ENCODE data around the gene CPVL. TPM values are rescaled to one million over a fixed set of nuclear protein-coding genes. Genes with fewer than 3 reads are reported as not detected.

Gene CPVL
- total and polyA plus RNA-seq, 2 of the 4 experiments (the other 2 are of a cell fraction) = not detected

DNA sequence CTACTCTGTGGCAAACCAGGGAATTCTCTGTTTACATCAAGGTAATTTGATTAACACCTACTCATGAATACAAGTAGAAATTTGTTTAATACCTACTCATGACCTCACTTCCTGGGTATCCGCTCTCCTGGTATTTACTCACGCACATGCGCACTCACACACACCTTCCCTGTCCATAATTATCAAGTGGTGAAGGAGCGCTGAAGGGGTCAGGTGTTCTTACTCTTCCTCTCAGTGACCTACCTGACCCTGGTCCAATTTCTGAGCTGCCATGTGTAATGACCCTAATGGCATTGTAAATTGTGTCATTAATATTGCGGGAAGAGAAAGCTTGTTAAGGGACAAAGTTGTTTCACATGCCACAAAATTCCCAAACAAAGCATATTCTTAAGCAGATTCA is 146.9 kb downstream of the CPVL start:
- H4K91ac ChIP-seq (ENCODE audit: insufficient read depth, low read depth, low read length) = no peak overlapping the region
- intact Hi-C loops (cut with micrococcal nuclease) (no loop called here), dilution Hi-C loops (cut with HindIII; ENCODE audit: low sequenced_read_pairs, unreplicated experiment) (no loop called here), in situ Hi-C loops (cut with MboI; ENCODE audit: low sequenced_read_pairs) (no loop called here)
- no peaks in the 10 kb centered on the region for H3K79me1 ChIP-seq (ENCODE audit: low read depth in 1 of 2, low read length in 2 of 2)
- no peaks in the 10 kb centered on the region for H3K36me3 ChIP-seq (ENCODE audit: control insufficient read depth, insufficient read depth, low read length)
- no peak overlapping the region for H3K4me2 ChIP-seq (ENCODE audit: low read depth, low read length)
- ATAC-seq (ENCODE audit: low read depth) (no peak), DNase-seq (no peak)
- H2AFZ ChIP-seq (replicated peaks; ENCODE audit: low read length, poor library complexity) = no peak overlapping the region
- H3K4me1 ChIP-seq (ENCODE audit: control insufficient read depth, insufficient read depth, low read length) = no peaks in the 10 kb centered on the region; the same call in 1 of the 2 replicates
- H4K5ac ChIP-seq (ENCODE audit: low read depth, low read length) = no peak overlapping the region
- H3K56ac ChIP-seq (ENCODE audit: extremely low read depth, insufficient read depth, low read length) = no peak overlapping the region
- peaks cover 28% of the 10 kb centered on the region for H3K27me3 ChIP-seq (ENCODE audit: control insufficient read depth, insufficient read depth, low read length)
- no peak overlapping the region for H3K9ac ChIP-seq (ENCODE audit: low read depth, low read length)
- no peaks in the 10 kb centered on the region for H4K20me1 ChIP-seq (ENCODE audit: insufficient read depth, low read length)
- no peak overlapping the region for H3K27ac ChIP-seq (ENCODE audit: insufficient read depth, low read length)
- H2BK15ac ChIP-seq (ENCODE audit: low read depth, low read length) = no peak overlapping the region
- no TSS peak for BruUV-seq (replicated peaks)
- no peaks in the 10 kb centered on the region for H3K9me1 ChIP-seq (ENCODE audit: insufficient read depth, low read length)
- POLR2A ChIA-PET (ENCODE audit: unreplicated experiment) = no interaction called here
- no peak overlapping the region for H2AK9ac ChIP-seq (replicated peaks; ENCODE audit: low read depth, low read length, poor library complexity)
- H3K4ac ChIP-seq (ENCODE audit: low read depth, low read length) = no peak overlapping the region
- CTCF ChIA-PET = interaction anchor here (0.6 kb wide), 1 partner anchor 89 kb away, joined by 4 read pairs; no protein-coding TSS in a partner anchor
- no peak overlapping the region for H3K23ac ChIP-seq (ENCODE audit: low read depth, low read length)
- no peak overlapping the region for H3K14ac ChIP-seq (replicated peaks; ENCODE audit: low read depth, low read length)
- no peak overlapping the region for H3K18ac ChIP-seq (ENCODE audit: low read depth, low read length)
- WGBS, 2 experiments (ENCODE audit: extremely low coverage in 2 of 2, insufficient read length in 1 of 2) = no CpG with 5 or more reads among the region's 5 CpGs
- H2BK5ac ChIP-seq (ENCODE audit: low read depth, low read length, poor library complexity, severe bottlenecking) = no peak overlapping the region
- no peak overlapping the region for H3K4me3 ChIP-seq (ENCODE audit: insufficient read depth, low read depth, low read length)
- no peak overlapping the region for H2AK5ac ChIP-seq (ENCODE audit: low read depth, low read length)
- H2BK120ac ChIP-seq (ENCODE audit: low read depth, low read length) = no peak overlapping the region
- no peak for TF ChIP-seq SMC3 (IDR thresholded peaks at IDR 0.05; ENCODE audit: low read depth, low read length)
- TF ChIP-seq MAFK (IDR thresholded peaks at IDR 0.05; ENCODE audit: low read depth, low read length) = no peak
- TF ChIP-seq MXI1 (IDR thresholded peaks at IDR 0.05; ENCODE audit: borderline replicate concordance, low read depth, low read length) = no peak
- H2BK20ac ChIP-seq (ENCODE audit: low read depth, low read length) = no peak overlapping the region
- no peak overlapping the region for H4K8ac ChIP-seq (ENCODE audit: low read depth in 2 of 2, low read length in 2 of 2)
- no peaks in the 10 kb centered on the region for H3K9me3 ChIP-seq (ENCODE audit: control insufficient read depth, insufficient read depth, low read length)

Measured in IMR-90 (cell line).